ENCODE data around the gene STMN3.

The STMN3 gene

GRCh38 chr20:63590218-63591146, 62.7 kb downstream of the STMN3 start (continued):
- TF ChIP-seq ZNF132 (tag by site-specific recombination; IDR thresholded peaks at IDR 0.05; ENCODE audit: borderline replicate concordance), result no peak
- no peak for TF ChIP-seq REPIN1 (tag by site-specific recombination; IDR thresholded peaks at IDR 0.05; ENCODE audit: low read depth)
- TF ChIP-seq ZNF777 (tag by site-specific recombination; IDR thresholded peaks at IDR 0.05; ENCODE audit: borderline replicate concordance), result no peak

Measured in HEK293 (cell line).